SK-N-SH (cell line): ENCODE results near the gene STIM1. TPM values are rescaled to one million over a fixed set of nuclear protein-coding genes. Genes with fewer than 3 reads are reported as not detected.
A peak's percentile ranks its signal among the peaks of the same experiment; 100 is the strongest.

ENCODE experiments used
- CTCF ChIA-PET: fragments of 300-600, 350-600 bp; formaldehyde crosslinking; extraction: SDS; loops from one replicate; lab custom pipeline; 2021; lab: Yijun Ruan, JAX
- POLR2A ChIA-PET: fragments of 350-600 bp; sonication (Branson Sonifier 250); formaldehyde crosslinking; extraction: SDS; loops from one replicate; lab custom pipeline; 2020; ENCODE audit warnings: antibody characterized with exemption, inconsistent platforms; lab: Yijun Ruan, JAX
- DNase-seq: peaks from one replicate; pipeline ENCODE4 v3.0.0; 2012
- H2AFZ ChIP-seq: fragments of 200-600 bp; sonication (generic); 2 replicates; pipeline ENCODE4 v1.8.1; 2016; ENCODE audit warnings: antibody characterized with exemption, mild to moderate bottlenecking, low read depth
- H3F3A ChIP-seq: fragments of 200-600 bp; sonication (generic); replicated peaks from 2 replicates; pipeline ENCODE3; 2016; ENCODE audit warnings: antibody characterized with exemption, mild to moderate bottlenecking; ENCODE audit not compliant: insufficient read depth
- H3K27ac ChIP-seq, 2 experiments: fragments of 200-500 bp in 1 of 2; fragments of 200-600 bp in 1 of 2; sonication (Bioruptor generic) in 1 of 2; sonication (generic), shearing (Covaris generic) in 1 of 2; 2 replicates each; pipeline versions ENCODE4 v1.5.1 to v1.6.1; 2014 to 2016; ENCODE audit warnings: low read depth in 2 of 2, inconsistent platforms in 1 of 2, low read length in 1 of 2, mild to moderate bottlenecking in 1 of 2, mixed read lengths in 1 of 2
- H3K27me3 ChIP-seq: fragments of 200-600 bp; sonication (generic), shearing (Covaris generic); 2 replicates; pipeline ENCODE4 v1.6.1; 2016; ENCODE audit warnings: mixed run types; ENCODE audit not compliant: insufficient read depth
- H3K36me3 ChIP-seq, 2 experiments: fragments of 200-500 bp in 1 of 2; fragments of 200-600 bp in 1 of 2; sonication (Bioruptor generic) in 1 of 2; sonication (generic) in 1 of 2; replicated peaks in 1 of 2; 2 replicates each; pipeline versions ENCODE3 to v1.5.1; 2014 to 2016; ENCODE audit warnings: low read length in 1 of 2, mild to moderate bottlenecking in 1 of 2; ENCODE audit not compliant: insufficient read depth in 2 of 2, control insufficient read depth in 1 of 2
- H3K4me1 ChIP-seq, 2 experiments: fragments of 200-500 bp in 1 of 2; fragments of 200-600 bp in 1 of 2; sonication (Bioruptor generic) in 1 of 2; sonication (generic), shearing (Covaris generic) in 1 of 2; 2 replicates each; pipeline versions ENCODE4 v1.5.1 to v1.6.1; 2014 to 2016; ENCODE audit warnings: low read depth in 1 of 2, low read length in 1 of 2, mixed run types in 1 of 2; ENCODE audit not compliant: insufficient read depth in 2 of 2, control insufficient read depth in 1 of 2
- H3K4me2 ChIP-seq: fragments of 200-600 bp; sonication (generic), shearing (Covaris generic); 2 replicates; pipeline ENCODE4 v1.6.1; 2017; ENCODE audit warnings: mixed run types
- H3K4me3 ChIP-seq, 2 experiments: fragments of 200-500 bp in 1 of 2; fragments of 200-600 bp in 1 of 2; sonication (Bioruptor generic) in 1 of 2; sonication (generic), shearing (Covaris generic) in 1 of 2; 2 replicates each; pipeline versions ENCODE4 v1.5.1 to v1.8.1; 2014 to 2016; ENCODE audit warnings: low read depth in 2 of 2, inconsistent platforms in 1 of 2, low read length in 1 of 2, mild to moderate bottlenecking in 1 of 2, mixed read lengths in 1 of 2, moderate library complexity in 1 of 2
- H3K79me2 ChIP-seq: fragments of 200-600 bp; sonication (generic); 2 replicates; pipeline ENCODE4 v1.8.1; 2017; ENCODE audit warnings: mild to moderate bottlenecking; ENCODE audit not compliant: insufficient read depth
- H3K9ac ChIP-seq: fragments of 200-600 bp; sonication (generic); 2 replicates; pipeline ENCODE4 v1.6.1; 2017; ENCODE audit warnings: mixed run types
- H3K9me2 ChIP-seq: fragments of 200-600 bp; sonication (generic); 2 replicates; pipeline ENCODE4 v1.6.1; 2017; ENCODE audit warnings: mixed run types
- H3K9me3 ChIP-seq: fragments of 200-600 bp; sonication (generic); 2 replicates; pipeline ENCODE4 v1.6.1; 2017; ENCODE audit warnings: mixed run types, mild to moderate bottlenecking, moderate library complexity
- H4K20me1 ChIP-seq: fragments of 200-600 bp; sonication (generic); 2 replicates; pipeline ENCODE4 v1.6.1; 2017; ENCODE audit warnings: mild to moderate bottlenecking, mixed run types; ENCODE audit not compliant: insufficient read depth
- CTCF ChIP-seq: fragments of 200-600 bp; sonication (generic); IDR thresholded peaks from 2 replicates; pipeline ENCODE4 v1.6.1; 2017; ENCODE audit warnings: antibody characterized with exemption, mild to moderate bottlenecking, moderate library complexity
- EP300 ChIP-seq, 2 experiments: IDR thresholded peaks; 2 replicates each; pipeline versions ENCODE4 v1.4.0 to v1.6.1; 2012; ENCODE audit warnings: borderline replicate concordance in 1 of 2, low read depth in 1 of 2, low read length in 1 of 2
- EZH2phosphoT487 ChIP-seq: fragments of 200-600 bp; sonication (generic); IDR thresholded peaks from 2 replicates; pipeline ENCODE4 v1.6.1; 2017; ENCODE audit warnings: low read depth, mixed run types, mild to moderate bottlenecking, antibody characterized with exemption, moderate library complexity, borderline replicate concordance
- FOXJ3 ChIP-seq: sonication (generic); formaldehyde crosslinking; IDR thresholded peaks from 2 replicates; pipeline ENCODE4 v1.5.1; 2020; ENCODE audit warnings: mild to moderate bottlenecking, missing genetic modification reagents
- FOXM1 ChIP-seq: IDR thresholded peaks from 2 replicates; pipeline ENCODE4 v1.4.0; 2012; ENCODE audit warnings: low read depth, mild to moderate bottlenecking
- GATA2 ChIP-seq: sonication (generic); formaldehyde crosslinking; IDR thresholded peaks from 2 replicates; pipeline ENCODE4 v1.5.0; 2020; ENCODE audit warnings: mild to moderate bottlenecking, missing genetic modification reagents
- IRF3 ChIP-seq: fragments of 150-350 bp; IDR thresholded peaks from 2 replicates; pipeline ENCODE4 v1.6.1; 2016; ENCODE audit warnings: mild to moderate bottlenecking, low read depth, low read length
- MAX ChIP-seq: IDR thresholded peaks from 2 replicates; pipeline ENCODE4 v1.4.0; 2012; ENCODE audit warnings: low read depth
- NFIC ChIP-seq: IDR thresholded peaks from 2 replicates; pipeline ENCODE4 v1.4.0; 2012; ENCODE audit warnings: borderline replicate concordance
- PBX3 ChIP-seq: IDR thresholded peaks from 2 replicates; pipeline ENCODE4; 2012
- RAD21 ChIP-seq: IDR thresholded peaks from 2 replicates; pipeline ENCODE4 v1.6.1; 2012; ENCODE audit warnings: mild to moderate bottlenecking, low read length
- RFX5 ChIP-seq: IDR thresholded peaks from 2 replicates; pipeline ENCODE4 v1.6.1; 2012; ENCODE audit warnings: mild to moderate bottlenecking, improper control_type of control experiment, low read length
- RXRA ChIP-seq: IDR thresholded peaks from 2 replicates; pipeline ENCODE4 v1.4.0; 2012; ENCODE audit warnings: low read depth, mild to moderate bottlenecking, borderline replicate concordance
- SIN3A ChIP-seq: IDR thresholded peaks from 2 replicates; pipeline ENCODE4 v1.6.1; 2012; ENCODE audit warnings: low read depth, mild to moderate bottlenecking, low read length, moderate library complexity, borderline replicate concordance
- SMC3 ChIP-seq: IDR thresholded peaks from 2 replicates; pipeline ENCODE4 v1.6.1; 2012; ENCODE audit warnings: low read depth, low read length, improper control_type of control experiment
- USF1 ChIP-seq: IDR thresholded peaks from 2 replicates; pipeline ENCODE4 v1.4.0; 2012; ENCODE audit warnings: low read depth, borderline replicate concordance
- USF2 ChIP-seq: fragments of 150-350 bp; IDR thresholded peaks from 2 replicates; pipeline ENCODE4 v1.6.1; 2017; ENCODE audit warnings: antibody characterized with exemption, low read length, low read depth, borderline replicate concordance
- YY1 ChIP-seq: IDR thresholded peaks from 2 replicates; pipeline ENCODE4 v1.4.0; 2012; ENCODE audit warnings: low read depth, mild to moderate bottlenecking
- WGBS: methylation state at CpG from one replicate; pipeline ENCODE4 v1.1.6; 2017; ENCODE audit warnings: low lambda C conversion rate; 5-methylcytosine and 5-hydroxymethylcytosine counted together
- polyA plus RNA-seq, 3 experiments: library from polyadenylated mRNA; depleted of rRNA; stranded (reverse); fragments of >200 nt; gene quantifications; 2 replicates each; pipeline ENCODE4 v1.2.3, GENCODE V29; 2012

The STIM1 gene
- polyA plus RNA-seq, 1 of the 3 experiments (the other 2 are of a cell fraction): 29.5 TPM

- ChIA-PET POLR2A (no interaction called here), CTCF (interaction anchor here (1.0 to 1.5 kb wide), 4 partner anchors 9 to 114 kb away, joined by 3 to 6 read pairs (median 4); no protein-coding TSS in a partner anchor)
- H3K9me3 ChIP-seq: no peaks in the 10 kb centered on the region
- peaks cover 0 to 4% of the 10 kb centered on the region in 2 experiments; a peak in 1 of 4 replicates for H3K4me1 ChIP-seq
- no peaks in the 10 kb centered on the region for H3K9me2 ChIP-seq
- H3K4me3 ChIP-seq: no peak overlapping the region
- H2AFZ ChIP-seq: no peak overlapping the region
- no peaks in the 10 kb centered on the region for H3K79me2 ChIP-seq
- H3K4me2 ChIP-seq: no peak overlapping the region
- H3K27ac ChIP-seq: peak overlapping the region in 1 of 2 experiments; percentile 45; a peak in 1 of 4 replicates
- no peak for TF ChIP-seq RAD21
- TF ChIP-seq SIN3A: no peak
- TF ChIP-seq FOXJ3 (CRISPR knock-in tag): no peak
- no peak for TF ChIP-seq YY1
- TF ChIP-seq GATA2 (CRISPR knock-in tag): no peak
- no peak for TF ChIP-seq PBX3
- no peak for TF ChIP-seq RFX5
- no peaks in the 10 kb centered on the region for H3K36me3 ChIP-seq
- no peaks in the 10 kb centered on the region for H3K27me3 ChIP-seq
- no peaks in the 10 kb centered on the region for H4K20me1 ChIP-seq
- peaks cover 13% of the 10 kb centered on the region for H3F3A ChIP-seq
- DNase-seq: no peak
- WGBS: 92% methylated on average over 2 of the region's 2 CpGs
- H3K9ac ChIP-seq: no peak overlapping the region
Measured at GRCh38 chr11:3958281-3958680, 102.8 kb downstream of the STIM1 start.

GRCh38 chr11:3959015-3959902 lies 103.8 kb downstream of the STIM1 start:
- ChIA-PET CTCF (interaction anchor here (1.0 to 1.5 kb wide), 2 partner anchors 8 to 24 kb away, joined by 3 read pairs; no protein-coding TSS in a partner anchor), POLR2A (no interaction called here)
- Histone ChIP-seq H3K79me2 (no peaks in the 10 kb centered on the region), H3K27ac (peak overlapping the region in 1 of 2 experiments; percentile 45; a peak in 2 of 4 replicates), H3K9ac (no peak overlapping the region), H3F3A (peaks cover 12% of the 10 kb centered on the region), H3K4me2 (peak overlapping the region; percentile 32; the same call in 1 of the 2 replicates), H3K4me3 (no peak overlapping the region), H3K9me2 (no peaks in the 10 kb centered on the region), H4K20me1 (no peaks in the 10 kb centered on the region), H3K4me1 (peaks cover 0 to 4% of the 10 kb centered on the region in 2 experiments; a peak in 1 of 4 replicates), H2AFZ (no peak overlapping the region), H3K27me3 (no peaks in the 10 kb centered on the region), H3K36me3 (no peaks in the 10 kb centered on the region), H3K9me3 (no peaks in the 10 kb centered on the region)
- DNase-seq: no peak
- WGBS: 79% methylated on average over 5 of the region's 5 CpGs
- TF ChIP-seq RXRA (no peak), SMC3 (no peak), USF1 (no peak), MAX (no peak), IRF3 (no peak), CTCF (peak; percentile 37), NFIC (no peak), FOXM1 (no peak), EZH2phosphoT487 (no peak), PBX3 (no peak), USF2 (no peak), FOXJ3 (CRISPR knock-in tag) (no peak), EP300 (IDR thresholded peaks at IDR 0.05; ENCODE audit: borderline replicate concordance in 1 of 2, low read depth in 1 of 2, low read length in 1 of 2) (no peak)
